Choroid plexus epithelial cell (primary cell): ENCODE data around the gene GRIN2D.

Experiments
- DNase-seq: peaks from one replicate; pipeline ENCODE4 v3.0.0-alpha.2; 2010; ENCODE audit warnings: low read depth
- H3K4me3 ChIP-seq: 2 replicates; pipeline ENCODE4 v1.5.1; 2011; ENCODE audit warnings: low read depth, mild to moderate bottlenecking, control low read depth, low read length, moderate library complexity
- CTCF ChIP-seq: conservative IDR thresholded peaks from 2 replicates; pipeline ENCODE4 v1.5.1; 2011; ENCODE audit warnings: low read depth, mild to moderate bottlenecking, control low read depth, inconsistent platforms, low read length, moderate library complexity

GRIN2D gene

GRCh38 chr19:48397263-48398101 is 4.0 kb downstream of the GRIN2D start:
- peak overlapping the region; percentile 69 for H3K4me3 ChIP-seq
- TF ChIP-seq CTCF: no peak
- no peak for DNase-seq

DNA sequence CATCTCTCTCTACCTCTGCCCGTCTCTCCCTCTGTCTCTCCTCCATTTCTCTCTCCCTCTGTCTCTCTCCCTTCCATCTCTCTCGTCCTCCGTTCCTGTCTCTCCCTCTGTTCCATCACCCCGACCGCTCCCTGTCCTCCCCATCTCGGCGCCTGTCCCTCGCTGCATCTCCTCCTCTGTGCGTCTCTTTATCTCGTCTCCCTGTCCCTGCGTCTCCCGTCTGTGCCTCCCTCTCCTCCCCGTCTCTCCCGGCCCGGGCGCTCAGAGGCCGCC is 4.6 kb downstream of the GRIN2D start:
- H3K4me3 ChIP-seq: peak overlapping the region; percentile 69
- no peak for TF ChIP-seq CTCF
- DNase-seq: no peak

- peak; percentile 94 for DNase-seq
- peak overlapping the region; percentile 69 for H3K4me3 ChIP-seq
- no peak for TF ChIP-seq CTCF
These were observed 5.1 kb downstream of the GRIN2D start for GRCh38 chr19:48398375-48399235.

DNA sequence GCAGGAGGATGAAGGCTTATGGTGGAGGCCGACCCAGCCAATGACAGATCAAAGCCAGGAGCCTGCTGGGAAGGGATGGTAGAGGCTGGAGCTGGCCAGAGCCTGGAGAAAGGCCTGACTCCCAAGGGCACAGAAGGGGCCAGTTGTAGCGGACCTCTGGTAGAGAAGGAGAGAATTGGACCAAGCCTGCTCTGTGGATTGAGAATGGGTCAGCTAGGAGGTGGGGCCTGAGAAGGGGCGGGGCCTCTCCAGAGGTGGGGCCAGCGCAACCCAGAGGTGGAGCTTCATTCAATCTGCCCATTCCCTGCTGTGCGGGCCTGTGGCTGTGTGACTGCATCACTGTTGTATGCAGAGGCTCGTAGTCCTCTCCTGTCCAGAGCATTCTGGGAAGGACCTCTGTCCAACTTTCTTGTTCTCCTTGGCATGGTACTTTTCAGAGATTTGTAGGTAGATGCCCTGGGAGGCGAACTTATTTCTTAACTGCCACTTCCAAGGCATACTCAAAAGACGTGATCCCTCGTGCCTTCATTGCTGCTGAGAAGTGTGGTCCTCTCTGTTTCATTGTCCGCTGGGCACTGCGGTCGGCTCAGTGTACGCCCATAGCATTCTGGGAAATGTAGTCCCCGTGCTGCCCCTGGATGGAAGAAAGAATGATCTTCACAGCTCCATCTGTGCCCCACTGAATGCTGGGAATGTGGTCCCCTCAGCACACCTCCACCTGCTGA is 6.7 kb downstream of the GRIN2D start:
- DNase-seq: peak; percentile 91
- no peak for TF ChIP-seq CTCF
- peak overlapping the region; percentile 11 for H3K4me3 ChIP-seq

- H3K4me3 ChIP-seq: no peak overlapping the region
- DNase-seq: no peak
- no peak for TF ChIP-seq CTCF
These were observed 7.8 kb downstream of the GRIN2D start for GRCh38 chr19:48401287-48401686.

GRCh38 chr19:48403606-48404005 is 10.1 kb downstream of the GRIN2D start:
- DNase-seq: peak; percentile 85
- no peak for TF ChIP-seq CTCF
- H3K4me3 ChIP-seq: no peak overlapping the region
